Body of pancreas (tissue), 4 donors: ENCODE results near the gene BBLN. TPM values are rescaled to one million over a fixed set of nuclear protein-coding genes. Genes with fewer than 3 reads are reported as not detected.
A peak's percentile ranks its signal among the peaks of the same experiment; 100 is the strongest.

Source experiments
- ATAC-seq: fragments of 150-250 bp; one replicate; pipeline ENCODE4 v1.9.1; 2016
- DNase-seq, 4 donors: peaks; one replicate each; pipeline ENCODE4 v3.0.0-alpha.2; 2019
- H3K27ac ChIP-seq, 4 donors: fragments of 200-600 bp; sonication (generic); 1 replicate in 3 of 4; 2 replicates in 1 of 4; pipeline versions ENCODE4 v1.5.1 to v1.6.1; 2016 to 2019; ENCODE audit warnings: mild to moderate bottlenecking in 1 of 4, mixed read lengths in 1 of 4, moderate library complexity in 1 of 4
- H3K27me3 ChIP-seq, 2 donors: fragments of 200-600 bp; sonication (generic); one replicate each; pipeline ENCODE4 v1.6.0; 2016; ENCODE audit warnings: mild to moderate bottlenecking in 1 of 2
- H3K36me3 ChIP-seq, 2 donors: fragments of 200-600 bp; sonication (generic); replicated peaks in 1 of 2; 2 replicates each; pipeline ENCODE4 v1.5.1; 2016; ENCODE audit warnings: low read depth in 2 of 2; ENCODE audit not compliant: insufficient read depth in 1 of 2
- H3K4me1 ChIP-seq: fragments of 200-600 bp; sonication (generic); one replicate; pipeline ENCODE4 v1.6.0; 2016
- H3K4me3 ChIP-seq, 2 donors: fragments of 200-600 bp; sonication (generic); 1 replicate in 1 of 2; 2 replicates in 1 of 2; pipeline ENCODE4 v1.5.1; 2016 to 2019
- H3K9me3 ChIP-seq, 3 donors: fragments of 200-600 bp; sonication (generic); 1 replicate in 2 of 3; 2 replicates in 1 of 3; pipeline ENCODE4 v1.5.1; 2016
- CTCF ChIP-seq, 7 experiments: fragments of 450-650 bp in 4 of 7; fragments of 200-600 bp in 3 of 7; sonication (generic) in 3 of 7; IDR thresholded peaks; one replicate each; pipeline ENCODE4 v1.5.1; 2016 to 2019; ENCODE audit warnings: antibody characterized with exemption in 7 of 7
- POLR2A ChIP-seq, 3 donors: fragments of 450-650 bp; IDR thresholded peaks; one replicate each; pipeline ENCODE4 v1.6.1; 2016; ENCODE audit warnings: antibody characterized with exemption in 3 of 3, mild to moderate bottlenecking in 2 of 3
- WGBS, 2 donors: methylation state at CpG; one replicate each; pipeline ENCODE4 v1.1.5; 2017; 5-methylcytosine and 5-hydroxymethylcytosine counted together
- intact Hi-C: fragments of 100-400 bp; cut with DNase I; formaldehyde crosslinking; loops from one replicate; pipeline ENCODE4 v1.15.1; 2023
- total RNA-seq, 2 donors: library from RNA; depleted of rRNA; stranded (reverse); fragments of >200 nt; gene quantifications; one replicate each; pipeline ENCODE4 v1.1.0, GENCODE V29; 2016

Gene BBLN
- total RNA-seq, 2 donors from 2014 or later: 113 to 129 TPM

- TF ChIP-seq POLR2A (IDR thresholded peaks at IDR 0.05): no peak
- no peaks in the 10 kb centered on the region for H3K27me3 ChIP-seq
- intact Hi-C loops: no loop called here
- H3K36me3 ChIP-seq: peaks cover 2 to 11% of the 10 kb centered on the region in 2 donors
- ATAC-seq (peak; percentile 42), DNase-seq (peak; percentile 82 to 93 (median 88))
- no peak overlapping the region for H3K4me3 ChIP-seq
- H3K27ac ChIP-seq: peak overlapping the region; percentile 62 to 90 (median 74)
- no peaks in the 10 kb centered on the region for H3K9me3 ChIP-seq
- WGBS, 2 donors: 37 to 38% methylated on average over 14 to 15 of the region's 15 CpGs
- H3K4me1 ChIP-seq: peaks cover 54% of the 10 kb centered on the region
These were observed 40.9 kb upstream of the BBLN start for GRCh38 chr9:128118971-128119665.

- TF ChIP-seq CTCF (IDR thresholded peaks at IDR 0.05) (no peak), POLR2A (IDR thresholded peaks at IDR 0.05) (no peak)
- ATAC-seq (no peak), DNase-seq (peak in 2 of 4 donors; percentile 13 to 18)
- Histone ChIP-seq H3K4me3 (no peak overlapping the region), H3K36me3 (peaks cover 4 to 11% of the 10 kb centered on the region in 2 donors), H3K27me3 (no peaks in the 10 kb centered on the region), H3K4me1 (peaks cover 49% of the 10 kb centered on the region), H3K27ac (peak overlapping the region; percentile 71 to 90 (median 74)), H3K9me3 (no peaks in the 10 kb centered on the region)
- 83 to 87% methylated on average over 6 to 20 of the region's 20 CpGs for WGBS, 2 donors
- intact Hi-C loops: loop anchor here (10.0 kb wide), 1 partner anchor 175 kb away; no protein-coding TSS in a partner anchor
These were observed 39.9 kb upstream of the BBLN start for GRCh38 chr9:128120061-128120740.

- WGBS, 2 donors: 55 to 86% methylated on average over 3 to 28 of the region's 29 CpGs
- H3K4me3 ChIP-seq: no peak overlapping the region
- peak in 1 of 4 donors; percentile 13 for DNase-seq
- peak overlapping the region; percentile 71 to 90 (median 74) for H3K27ac ChIP-seq
- H3K27me3 ChIP-seq: no peaks in the 10 kb centered on the region
- TF ChIP-seq POLR2A (IDR thresholded peaks at IDR 0.05) (no peak), CTCF (IDR thresholded peaks at IDR 0.05) (no peak)
- H3K9me3 ChIP-seq: no peaks in the 10 kb centered on the region
- peaks cover 4 to 11% of the 10 kb centered on the region in 2 donors for H3K36me3 ChIP-seq
- intact Hi-C loops: loop anchor here (10.0 kb wide), 1 partner anchor 176 kb away; no protein-coding TSS in a partner anchor
- peaks cover 49% of the 10 kb centered on the region for H3K4me1 ChIP-seq
- ATAC-seq: no peak
These were observed 39.2 kb upstream of the BBLN start for GRCh38 chr9:128120741-128121465.

- no peak for TF ChIP-seq CTCF (IDR thresholded peaks at IDR 0.05)
- TF ChIP-seq POLR2A (IDR thresholded peaks at IDR 0.05): no peak
- H3K4me3 ChIP-seq: no peak overlapping the region
These were observed 38.6 kb upstream of the BBLN start for GRCh38 chr9:128121466-128121810.

More at GRCh38 chr9:128121466-128121810, 38.6 kb upstream of the BBLN start:
- intact Hi-C loops: loop anchor here (10.0 kb wide), 1 partner anchor 177 kb away; no protein-coding TSS in a partner anchor
- Histone ChIP-seq H3K9me3 (no peaks in the 10 kb centered on the region), H3K4me1 (peaks cover 49% of the 10 kb centered on the region), H3K27me3 (no peaks in the 10 kb centered on the region), H3K27ac (no peak overlapping the region), H3K36me3 (peaks cover 4 to 11% of the 10 kb centered on the region in 2 donors)
- ATAC-seq (no peak), DNase-seq (peak in 1 of 4 donors; percentile 6)
- WGBS, 2 donors: 96 to 100% methylated on average over 4 to 5 of the region's 5 CpGs
